Stimulated activated CD8-positive, alpha-beta memory T cell treated with anti-CD3 and anti-CD28 coated beads, Interleukin-12 subunit alpha, Interleukin-12 subunit beta, amount 100 ng/mL, for 1 hour (primary cell): ENCODE results near the gene RNPS1.

Experiments used
- DNase-seq: peaks from one replicate; pipeline ENCODE4 v3.0.0-alpha.2; 2020; ENCODE audit warnings: low read depth

RNPS1 gene

DNA sequence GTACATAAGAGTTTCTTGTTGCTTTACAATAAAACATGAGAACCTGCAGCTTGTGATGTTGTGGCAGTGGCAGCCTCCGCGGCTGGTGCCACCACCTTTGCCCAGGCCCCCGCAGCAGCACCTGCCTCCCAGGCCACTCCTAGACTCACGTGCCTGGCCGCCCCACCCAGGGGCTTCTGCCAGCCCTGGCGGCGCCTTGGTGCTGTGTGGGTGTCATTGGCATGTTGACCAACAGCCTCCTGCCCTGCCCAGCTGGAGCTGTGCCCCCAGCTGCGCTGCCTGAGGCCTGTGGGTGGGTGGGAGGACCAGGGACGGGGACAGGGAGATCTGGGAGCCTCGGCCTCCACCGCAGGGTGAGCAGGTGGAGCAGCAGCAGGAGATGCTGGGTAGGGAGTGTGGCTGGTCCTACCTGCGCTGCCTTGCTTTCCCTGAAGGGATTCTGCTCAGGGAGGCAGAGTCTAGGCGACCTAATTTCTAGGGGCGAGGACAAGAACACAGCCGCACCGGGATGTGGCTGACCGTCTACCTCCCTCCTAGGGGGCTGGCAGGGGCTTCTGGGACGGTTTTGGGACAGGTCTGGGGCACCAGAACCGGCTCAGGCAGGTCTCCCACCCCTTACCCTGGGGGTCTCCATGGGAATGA lies 32.1 kb downstream of the RNPS1 start:
- DNase-seq = no peak

DNA sequence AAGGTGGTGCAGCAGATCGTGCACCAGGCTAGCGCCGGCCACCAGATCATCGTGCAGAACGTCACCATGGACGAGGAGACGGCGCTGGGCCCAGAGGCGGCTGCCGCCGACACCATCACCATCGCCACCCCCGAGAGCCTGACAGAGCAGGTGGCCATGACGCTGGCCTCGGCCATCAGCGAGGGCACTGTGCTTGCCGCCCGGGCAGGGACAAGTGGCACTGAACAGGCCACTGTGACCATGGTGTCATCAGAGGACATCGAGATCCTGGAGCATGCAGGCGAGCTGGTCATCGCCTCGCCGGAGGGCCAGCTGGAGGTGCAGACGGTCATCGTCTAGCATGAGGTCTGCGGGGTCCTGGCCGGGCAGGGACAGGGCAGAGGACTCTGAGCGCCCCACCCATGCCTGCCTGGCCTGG lies 32.7 kb downstream of the RNPS1 start:
- DNase-seq = no peak

DNA sequence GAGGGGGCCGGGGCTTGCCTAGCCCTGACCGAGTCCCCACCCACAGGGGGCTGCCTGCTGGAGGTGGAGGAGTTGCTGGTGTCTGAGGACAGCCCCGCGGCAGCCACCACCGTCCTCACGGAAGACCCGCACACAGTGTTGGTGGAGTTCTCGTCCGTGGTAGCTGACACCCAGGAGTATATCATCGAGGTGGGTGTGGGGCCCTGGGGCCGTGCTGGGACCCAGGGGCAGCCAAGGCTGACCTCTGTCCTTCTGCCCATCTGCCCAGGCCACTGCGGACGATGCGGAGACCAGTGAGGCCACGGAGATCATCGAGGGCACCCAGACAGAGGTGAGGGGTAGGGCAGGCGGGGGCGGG lies 33.1 kb downstream of the RNPS1 start:
- DNase-seq = no peak

DNA sequence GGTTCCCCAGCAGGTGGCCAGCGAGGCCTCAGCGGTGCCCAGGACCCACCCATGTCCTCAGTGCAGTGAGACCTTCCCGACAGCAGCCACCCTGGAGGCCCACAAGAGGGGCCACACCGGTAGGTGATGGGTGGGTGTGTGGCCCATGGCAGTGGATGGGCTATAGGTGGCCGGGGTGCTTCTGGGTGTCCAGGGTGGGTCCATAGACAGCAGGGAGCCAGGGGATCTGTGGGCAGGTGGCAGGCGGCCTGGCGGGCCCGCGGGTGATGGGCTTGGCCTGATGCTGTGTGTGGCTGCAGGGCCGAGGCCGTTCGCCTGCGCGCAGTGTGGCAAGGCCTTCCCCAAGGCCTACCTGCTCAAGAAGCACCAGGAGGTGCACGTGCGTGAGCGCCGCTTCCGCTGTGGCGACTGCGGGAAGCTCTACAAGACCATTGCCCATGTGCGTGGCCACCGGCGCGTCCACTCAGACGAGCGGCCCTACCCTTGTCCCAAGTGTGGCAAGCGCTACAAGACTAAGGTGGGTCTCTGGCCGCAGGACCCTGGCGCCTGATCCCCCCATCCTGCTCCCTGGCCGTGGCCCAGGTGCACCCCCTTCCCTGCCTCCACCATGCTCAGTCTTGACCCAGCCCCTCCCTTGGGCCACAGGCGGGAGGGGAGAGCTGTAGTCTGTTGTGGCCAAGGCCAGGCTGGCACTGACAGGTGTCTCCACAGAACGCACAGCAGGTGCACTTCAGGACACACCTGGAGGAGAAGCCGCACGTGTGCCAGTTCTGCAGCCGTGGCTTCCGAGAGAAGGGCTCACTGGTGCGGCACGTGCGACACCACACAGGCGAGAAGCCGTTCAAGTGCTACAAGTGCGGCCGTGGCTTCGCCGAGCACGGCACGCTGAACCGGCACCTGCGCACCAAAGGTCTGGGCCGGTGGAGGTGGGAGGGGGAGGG lies 33.8 kb downstream of the RNPS1 start:
- no peak for DNase-seq

DNA sequence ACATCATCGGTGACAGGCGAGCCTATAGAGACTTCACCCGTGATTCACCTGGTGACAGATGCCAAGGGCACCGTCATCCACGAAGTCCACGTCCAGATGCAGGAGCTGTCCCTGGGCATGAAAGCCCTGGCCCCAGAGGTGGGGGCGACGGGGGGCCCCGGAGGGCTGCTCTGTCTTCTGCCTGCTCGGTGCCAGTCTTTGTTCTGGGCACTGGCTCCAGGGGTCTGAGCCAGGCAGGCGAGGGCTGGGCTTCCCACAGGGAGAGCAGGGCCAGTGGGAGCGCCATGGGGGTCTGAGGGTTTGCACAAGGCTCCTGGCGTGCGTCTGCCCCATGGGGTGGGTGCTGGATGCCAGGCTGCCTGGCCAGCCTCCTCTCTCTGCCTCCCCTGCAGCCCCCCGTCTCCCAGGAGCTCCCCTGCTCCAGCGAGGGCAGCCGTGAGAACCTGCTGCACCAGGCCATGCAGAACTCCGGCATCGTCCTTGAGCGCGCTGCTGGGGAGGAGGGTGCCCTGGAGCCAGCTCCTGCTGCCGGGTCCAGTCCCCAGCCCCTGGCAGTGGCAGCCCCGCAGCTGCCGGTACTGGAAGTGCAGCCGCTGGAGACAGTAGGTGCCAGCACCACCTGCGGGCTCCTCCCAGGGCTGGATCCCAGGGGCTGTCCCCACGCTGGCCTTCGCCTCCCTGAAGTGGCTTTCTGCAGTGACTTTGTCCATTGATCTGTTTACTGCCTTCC lies 34.7 kb downstream of the RNPS1 start:
- no peak for DNase-seq

DNA sequence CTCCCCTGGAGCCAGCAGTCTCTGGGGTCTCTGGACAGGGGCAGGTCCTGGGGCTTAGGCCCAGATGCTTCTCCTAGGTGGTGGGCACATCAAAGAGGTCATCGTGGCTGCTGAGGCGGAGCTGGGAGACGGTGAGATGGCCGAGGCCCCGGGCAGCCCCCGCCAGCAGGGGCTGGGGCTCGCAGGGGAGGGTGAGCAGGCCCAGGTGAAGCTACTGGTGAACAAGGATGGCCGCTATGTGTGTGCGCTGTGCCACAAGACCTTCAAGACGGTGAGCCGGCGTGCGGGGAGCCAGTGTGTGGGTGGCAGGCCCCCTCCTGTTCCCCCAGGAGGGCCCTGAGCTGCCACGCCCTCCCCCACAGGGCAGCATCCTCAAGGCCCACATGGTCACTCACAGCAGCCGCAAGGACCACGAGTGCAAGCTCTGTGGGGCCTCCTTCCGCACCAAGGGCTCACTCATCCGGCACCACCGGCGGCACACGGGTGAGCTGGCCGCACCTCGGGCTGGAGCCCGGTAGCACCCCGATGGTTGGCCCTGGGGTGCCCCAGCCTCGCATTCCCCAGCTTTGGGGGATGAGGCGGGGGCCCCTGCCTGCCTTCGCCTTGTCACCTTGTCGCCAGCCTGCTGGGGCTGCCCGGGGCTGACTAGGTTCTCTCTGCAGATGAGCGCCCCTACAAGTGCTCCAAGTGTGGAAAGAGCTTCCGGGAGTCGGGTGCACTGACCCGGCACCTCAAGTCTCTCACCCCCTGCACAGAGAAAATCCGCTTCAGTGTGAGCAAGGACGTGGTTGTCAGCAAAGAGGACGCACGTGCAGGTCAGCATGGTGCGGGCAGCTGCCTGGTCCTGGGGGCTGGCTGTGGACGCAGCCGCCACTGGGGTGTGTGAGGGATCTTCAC lies 35.6 kb downstream of the RNPS1 start:
- no peak for DNase-seq

DNA sequence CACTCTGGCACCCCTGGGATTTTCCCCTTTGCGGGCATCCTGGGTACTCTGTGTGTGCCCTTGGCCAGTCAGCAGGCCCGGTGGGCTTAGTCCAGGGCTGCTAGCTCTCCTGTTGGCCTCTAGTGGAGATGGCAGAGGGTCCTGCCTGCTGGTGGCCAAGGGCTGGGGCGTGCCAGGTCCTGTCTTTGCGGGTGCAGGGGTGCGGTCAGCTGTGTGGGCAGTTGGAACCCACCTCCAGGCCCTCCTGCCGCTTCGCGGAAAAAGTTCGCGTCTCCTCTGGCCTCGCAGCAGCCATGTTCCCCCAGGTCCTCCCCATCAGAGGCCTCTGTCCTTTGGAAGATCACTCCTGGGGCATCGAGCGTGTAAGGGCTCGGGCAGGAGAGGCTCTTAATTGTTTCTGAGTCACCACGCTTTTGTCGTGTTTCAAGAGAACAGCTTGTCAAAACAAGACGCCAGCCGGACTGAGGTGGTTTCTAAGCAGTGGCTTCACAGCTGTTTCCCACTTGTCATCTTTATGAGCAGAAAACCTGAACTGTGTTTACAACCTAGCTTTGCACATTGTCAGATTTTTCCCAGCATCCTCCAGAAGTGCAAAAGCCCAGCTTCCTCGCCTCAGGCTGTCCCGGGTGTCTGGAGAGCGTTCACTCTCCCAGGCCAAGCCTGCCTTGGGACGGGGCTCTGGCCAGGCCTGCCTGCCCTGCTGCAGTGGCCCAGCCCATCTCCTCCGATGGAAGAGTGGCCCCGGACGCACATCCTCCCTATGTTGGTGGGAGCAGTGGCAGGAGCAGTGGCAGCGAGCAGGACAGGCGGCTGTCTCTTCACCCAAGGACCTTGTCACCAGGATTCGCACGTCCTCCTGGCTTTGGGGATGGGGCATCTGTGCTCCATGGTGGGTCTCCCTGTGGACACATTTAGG lies 36.7 kb downstream of the RNPS1 start:
- DNase-seq = no peak

DNA sequence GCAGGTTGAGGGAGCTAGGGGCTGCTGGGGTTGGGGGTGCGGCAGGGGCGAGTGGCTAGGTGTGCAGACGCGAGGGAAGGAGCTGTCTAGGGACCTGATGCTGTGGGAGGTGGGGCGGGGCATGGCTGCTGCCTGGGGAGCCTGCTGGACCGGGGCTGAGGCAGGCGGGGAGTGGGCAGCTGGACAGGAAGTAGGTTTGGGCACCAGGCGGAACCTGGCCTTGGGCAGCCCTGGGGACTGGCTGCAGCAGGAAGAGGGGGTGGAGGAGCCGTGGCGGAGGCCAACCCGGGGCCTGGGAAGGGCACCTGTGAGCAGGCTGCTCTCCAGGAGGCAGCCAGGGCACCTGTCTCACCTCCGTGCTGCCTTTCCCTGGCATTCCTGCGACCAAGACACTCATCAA lies 37.5 kb downstream of the RNPS1 start:
- DNase-seq = no peak

DNA sequence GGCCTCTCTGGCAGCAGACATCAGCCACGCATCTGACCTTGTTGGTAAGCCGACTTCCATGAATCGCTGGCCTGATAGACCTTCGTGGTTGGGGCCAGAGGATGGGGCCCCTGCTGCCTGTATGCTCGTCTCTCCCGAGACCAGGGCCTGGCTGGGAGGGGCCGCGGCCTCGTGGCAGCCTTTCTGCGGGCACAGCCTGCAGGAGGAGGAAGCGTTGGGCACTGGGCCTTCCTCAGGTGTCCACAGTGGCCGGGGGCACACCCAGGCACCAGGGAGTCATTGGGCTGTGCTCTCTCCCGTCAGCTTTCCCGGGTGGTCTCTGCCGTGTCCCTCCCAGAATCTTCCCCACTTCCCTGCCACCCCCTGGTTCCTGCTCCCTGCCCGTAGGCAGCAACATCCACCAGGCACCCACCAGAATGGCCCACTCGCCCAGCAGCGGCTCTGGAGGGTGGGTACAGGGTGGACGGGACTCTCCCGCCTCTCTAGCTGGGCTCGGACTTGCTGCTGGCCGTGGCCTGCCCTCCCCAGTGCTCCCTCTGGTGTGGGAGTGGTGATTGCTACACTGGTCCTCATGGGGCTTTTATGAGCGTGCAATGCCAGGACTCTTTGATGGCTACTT lies 38.2 kb downstream of the RNPS1 start:
- no peak for DNase-seq

DNA sequence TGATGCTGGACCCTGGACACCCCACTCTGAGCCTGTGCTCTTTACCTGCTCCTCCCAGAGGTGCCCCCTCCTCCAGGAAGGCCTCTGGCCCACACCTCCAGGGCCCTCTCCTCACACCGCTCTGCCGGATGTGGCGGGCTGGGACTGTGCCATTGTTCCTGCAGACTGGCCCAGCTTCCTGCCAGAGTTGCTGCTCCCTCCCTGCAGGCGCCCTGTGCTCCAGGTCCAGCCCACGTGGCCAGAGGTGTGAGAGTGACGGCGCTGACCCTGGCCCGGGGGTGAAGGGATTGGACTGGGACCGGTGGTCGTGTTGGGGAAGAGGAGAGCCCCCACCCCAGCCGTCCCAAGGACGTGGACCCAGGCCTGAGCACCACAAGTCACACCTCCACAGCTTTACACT lies 38.8 kb downstream of the RNPS1 start:
- DNase-seq = no peak

DNA sequence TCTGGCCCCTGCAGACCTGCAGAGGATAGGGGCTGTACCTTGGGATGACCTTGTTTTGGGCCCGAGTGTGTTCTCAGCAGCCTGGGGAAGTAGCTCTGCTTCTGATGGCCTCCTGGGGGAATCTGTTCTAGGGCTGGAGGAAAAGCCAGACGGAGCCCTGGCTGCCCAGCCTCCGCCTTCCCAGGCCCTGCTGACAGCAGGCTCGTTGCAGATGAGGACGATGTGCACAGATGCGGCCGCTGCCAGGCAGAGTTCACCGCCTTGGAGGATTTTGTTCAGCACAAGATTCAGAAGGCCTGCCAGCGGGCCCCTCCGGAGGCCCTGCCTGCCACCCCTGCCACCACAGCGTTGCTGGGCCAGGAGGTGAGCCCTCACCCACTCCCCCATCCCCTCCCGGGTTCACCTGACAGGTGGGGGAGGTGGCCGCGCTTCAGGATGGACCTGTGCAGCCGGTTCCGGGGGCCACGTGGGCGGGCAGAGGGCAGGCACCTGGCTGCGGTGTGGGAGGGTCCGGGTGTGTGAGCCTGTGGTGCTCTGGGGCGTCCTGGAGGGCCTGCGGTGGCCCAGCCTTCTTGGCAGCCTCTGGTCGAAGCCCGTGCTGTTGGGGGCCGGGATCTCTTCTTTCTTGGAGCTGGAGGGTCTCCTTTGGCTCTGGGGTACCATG lies 39.6 kb downstream of the RNPS1 start:
- no peak for DNase-seq

DNA sequence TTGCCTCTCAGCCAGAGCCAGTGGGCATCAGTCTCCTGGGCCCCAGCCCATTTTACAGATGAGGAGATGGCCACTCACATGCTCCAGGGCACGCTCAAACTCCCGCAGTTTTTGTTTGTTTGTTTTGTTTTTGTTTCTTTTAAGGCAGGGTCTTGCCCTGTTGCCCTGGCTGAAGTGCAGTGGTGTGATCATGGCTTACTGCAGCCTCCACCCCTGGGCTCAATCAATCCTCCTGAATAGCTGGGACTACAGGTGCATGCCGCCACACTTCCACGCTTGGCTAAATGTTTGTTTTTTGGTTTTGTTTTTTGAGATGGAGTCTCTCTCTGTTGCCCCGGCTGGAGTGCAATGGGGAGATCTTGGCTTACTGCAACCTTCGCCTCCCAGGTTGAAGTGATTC lies 41.0 kb downstream of the RNPS1 start:
- no peak for DNase-seq

DNA sequence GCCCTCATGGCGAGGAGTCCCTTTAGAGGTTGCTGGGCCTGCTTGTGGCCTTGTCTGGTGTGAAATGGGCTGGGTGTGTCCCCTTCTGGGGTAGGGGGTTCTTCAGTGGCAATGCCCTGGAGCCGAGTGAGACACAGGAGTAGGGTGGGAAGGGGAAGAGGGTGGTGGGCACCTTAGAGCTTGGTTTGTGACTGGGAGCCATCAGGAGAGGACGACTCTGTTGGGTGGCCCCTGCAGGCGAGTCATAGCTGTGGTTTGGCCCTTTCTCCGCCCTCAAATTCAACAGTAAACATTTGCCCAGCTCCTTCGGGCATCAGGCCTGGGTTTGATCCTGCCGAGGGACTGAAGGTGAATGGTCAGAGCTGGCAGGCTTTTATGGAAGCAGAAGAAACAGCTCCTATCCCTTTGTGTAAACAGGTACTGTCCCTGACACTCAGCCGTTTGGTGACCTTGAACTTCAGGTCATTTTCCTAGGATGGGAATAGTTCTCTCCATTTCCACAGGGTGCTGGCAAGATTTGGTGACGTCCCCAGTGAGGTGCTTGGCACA lies 41.6 kb downstream of the RNPS1 start:
- no peak for DNase-seq

DNA sequence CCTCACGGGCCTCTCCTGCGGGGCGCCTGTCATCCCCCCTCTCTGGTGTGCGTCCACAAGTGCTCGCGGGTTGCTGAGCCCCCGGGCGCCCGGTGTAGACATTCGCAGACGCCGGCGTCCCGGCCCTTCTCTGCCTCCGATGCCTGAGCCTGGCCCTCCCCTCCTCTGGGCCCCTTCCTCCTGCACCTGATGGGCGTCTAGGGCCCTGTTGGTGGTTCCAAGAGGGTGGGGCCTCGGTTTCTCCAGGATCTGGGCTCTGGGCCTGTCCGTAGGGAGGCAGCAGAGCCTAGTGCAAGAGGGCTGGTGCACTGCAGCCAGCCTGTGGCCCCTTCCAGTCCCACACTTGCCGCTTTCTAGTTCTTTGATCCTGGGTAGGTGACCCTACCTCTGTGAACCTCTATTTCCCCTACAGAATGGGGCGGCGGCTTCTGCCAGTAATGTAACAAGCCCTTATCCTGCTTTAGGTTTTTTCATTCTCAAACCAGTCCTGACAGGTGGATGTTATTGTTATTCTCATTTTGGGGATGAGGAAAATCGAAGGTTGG lies 43.9 kb downstream of the RNPS1 start:
- peak; percentile 5 for DNase-seq

DNA sequence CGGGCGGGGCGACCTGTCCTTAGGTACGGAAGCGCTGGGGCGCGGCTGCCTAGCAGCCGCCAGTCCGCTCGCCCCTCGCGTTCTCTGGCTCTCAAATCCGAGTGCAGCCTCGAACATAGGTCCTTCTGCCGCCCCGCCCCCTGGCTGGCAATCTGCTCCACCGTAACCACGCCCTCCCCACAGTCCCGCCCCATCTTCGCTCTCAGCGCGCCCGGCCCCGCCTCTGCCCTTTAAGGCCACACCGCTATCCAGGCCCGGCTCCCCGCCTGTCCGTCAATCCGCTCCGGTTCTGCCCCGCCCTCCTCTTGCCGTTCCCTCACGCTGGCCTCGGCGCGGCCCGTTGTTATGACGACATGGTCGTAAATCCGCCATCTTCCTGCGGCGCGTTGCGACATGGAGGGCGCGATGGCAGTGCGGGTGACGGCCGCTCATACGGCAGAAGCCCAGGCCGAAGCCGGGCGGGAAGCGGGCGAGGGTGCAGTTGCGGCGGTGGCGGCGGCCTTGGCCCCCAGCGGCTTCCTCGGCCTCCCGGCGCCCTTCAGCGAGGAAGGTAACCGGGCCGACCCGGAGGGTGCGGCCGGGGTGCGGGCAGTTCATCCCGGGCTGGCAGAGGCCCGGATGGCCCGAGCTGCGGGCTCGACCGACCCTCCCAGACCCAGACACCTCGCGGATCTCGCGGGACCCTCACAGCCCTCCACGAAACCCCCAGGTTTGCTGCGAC lies 44.5 kb downstream of the RNPS1 start, which contains the start of gene E4F1:
Gene E4F1, plus strand, starts transcription at position 371 of the 721 bp plus-strand sequence. Its CDS starts 23 bp downstream, at position 394.
- peak; percentile 97 for DNase-seq

DNA sequence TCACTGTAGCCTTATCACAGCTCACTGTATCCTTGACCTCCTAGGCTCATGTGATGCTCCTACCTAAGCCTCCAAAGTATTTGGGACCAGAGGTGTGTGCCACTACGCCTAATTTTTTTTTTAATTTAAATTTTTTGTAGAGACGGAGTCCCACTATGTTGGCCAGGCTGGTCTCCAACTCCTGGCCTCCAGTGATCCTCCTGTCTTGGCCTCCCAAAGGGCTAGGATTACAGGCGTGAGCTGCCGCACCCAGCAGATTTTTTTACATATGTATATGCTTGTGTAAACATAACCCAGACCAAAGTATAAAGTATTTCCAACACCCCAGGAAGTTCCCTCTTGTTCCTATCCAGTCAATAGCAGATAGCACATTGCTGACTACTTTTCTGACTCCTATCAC lies 51.6 kb downstream of the RNPS1 start:
- no peak for DNase-seq

DNA sequence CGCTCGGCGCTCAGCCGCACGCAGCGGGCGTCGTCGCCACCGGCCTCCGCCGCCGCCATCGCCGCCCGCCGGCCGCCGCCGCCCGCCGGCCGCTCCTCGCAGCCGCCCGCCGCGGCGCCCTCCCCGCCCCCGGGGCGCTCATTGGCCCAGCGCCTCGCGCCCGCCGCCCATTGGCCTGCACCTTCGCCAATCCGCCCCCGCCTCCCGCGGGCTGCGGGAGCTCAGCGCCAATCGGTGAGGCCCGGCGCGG lies 53.3 kb downstream of the RNPS1 start, which contains the start of gene PGP:
Gene PGP, minus strand, starts transcription at position 122 of the 250 bp plus-strand sequence. Its CDS starts 63 bp downstream, at position 59.
- DNase-seq = no peak
